RPMI8226 (cell line): ENCODE measurements around the gene DENND6B.
A peak's percentile ranks its signal among the peaks of the same experiment; 100 is the strongest.

Experiments
- DNase-seq: peaks from one replicate; pipeline ENCODE4 v3.0.0-alpha.2; 2015

The DENND6B gene

DNA sequence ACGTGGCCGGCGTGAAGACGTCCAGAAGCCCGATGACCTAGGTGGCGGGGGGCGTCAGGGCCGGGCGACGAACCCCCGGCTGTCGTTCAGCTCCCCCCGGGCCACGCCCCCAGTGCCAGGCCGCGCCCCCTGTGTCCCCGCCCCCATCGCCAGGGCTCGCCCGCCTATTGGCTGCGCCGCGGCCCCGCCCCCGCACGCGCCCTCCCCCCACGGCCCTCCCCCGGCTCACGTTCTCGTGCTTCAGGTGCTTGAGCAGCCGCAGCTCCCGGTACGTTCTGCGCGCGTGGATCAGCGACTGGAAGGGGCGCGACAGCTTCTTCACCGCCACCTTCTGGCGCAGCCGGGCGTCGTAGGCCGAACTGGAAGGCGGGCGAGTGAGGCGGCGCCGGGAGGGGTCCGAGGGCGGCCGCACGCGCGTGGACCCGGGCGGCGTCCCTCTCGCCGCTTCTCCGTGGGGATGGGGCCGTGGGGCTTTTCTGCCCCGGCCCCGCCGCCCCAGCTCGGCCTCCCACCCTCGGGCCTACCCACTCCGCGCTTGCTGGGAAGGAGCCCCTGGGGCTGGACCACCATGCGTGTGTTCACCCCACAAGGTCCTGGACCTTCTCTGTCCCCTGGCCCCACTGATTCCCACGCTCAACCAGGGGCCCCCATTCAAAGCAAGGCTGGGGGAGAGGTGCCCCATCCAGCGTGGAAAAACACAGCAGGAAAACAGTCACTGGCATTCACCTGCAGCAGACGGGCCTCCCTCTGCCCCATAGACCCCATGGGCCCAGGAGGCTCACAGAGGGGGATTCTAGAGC is 59.0 kb downstream of the DENND6B start:
- DNase-seq = no peak

DNA sequence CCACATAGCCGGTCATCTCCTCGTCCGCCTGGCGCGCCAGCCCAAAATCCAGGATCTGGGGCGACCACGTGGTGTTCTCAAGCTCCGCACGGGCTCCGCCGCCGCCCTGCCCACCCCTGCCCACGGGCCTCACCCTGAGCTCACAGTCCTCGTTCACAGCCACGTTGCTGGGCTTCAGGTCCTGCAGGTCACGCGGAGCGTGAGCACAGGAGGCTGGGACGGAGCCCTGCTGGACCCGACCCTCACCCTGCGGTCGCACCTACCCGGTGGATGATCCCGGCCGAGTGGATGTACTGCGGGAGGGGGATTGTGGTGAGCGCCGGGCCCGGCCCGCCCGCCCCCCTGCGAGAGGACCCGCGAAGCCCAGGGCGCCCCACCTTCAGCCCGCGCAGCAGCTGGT is 59.8 kb downstream of the DENND6B start:
- DNase-seq = no peak

DNA sequence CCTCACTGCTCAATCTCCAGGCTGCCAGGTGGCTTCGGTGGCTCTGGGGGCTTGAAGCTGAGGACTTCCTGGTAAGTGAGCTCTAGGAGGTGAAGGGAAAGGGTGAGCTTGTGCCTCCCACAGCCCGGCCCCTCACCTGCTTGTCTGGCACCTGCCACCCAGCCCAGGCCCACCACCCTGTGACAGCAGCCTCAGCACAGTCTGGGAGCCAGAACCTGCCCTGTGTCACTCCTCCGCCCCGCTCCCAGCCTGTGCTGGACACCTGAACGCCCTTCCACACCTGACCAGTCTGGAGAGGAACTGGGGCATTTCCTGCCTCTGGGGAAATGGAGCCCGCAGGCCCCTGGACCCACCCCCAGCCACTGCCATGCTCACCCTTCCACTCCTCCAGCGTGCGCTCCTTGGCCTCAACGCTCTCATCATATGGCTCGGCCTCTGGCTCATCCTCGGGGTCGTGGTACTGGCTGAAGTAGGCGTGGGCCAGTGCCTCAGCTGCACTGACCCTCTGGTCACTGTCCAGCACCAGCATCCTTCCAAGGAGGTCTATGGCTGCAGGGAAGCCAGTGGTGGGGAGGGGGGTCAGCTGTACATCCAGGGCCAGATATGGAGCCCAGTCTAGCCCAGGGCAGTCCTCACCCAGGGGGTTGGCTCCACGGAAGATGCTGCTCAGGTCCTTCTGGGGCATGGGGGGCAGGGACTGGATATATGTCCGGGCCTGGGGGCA is 61.7 kb downstream of the DENND6B start:
- DNase-seq = no peak

DNA sequence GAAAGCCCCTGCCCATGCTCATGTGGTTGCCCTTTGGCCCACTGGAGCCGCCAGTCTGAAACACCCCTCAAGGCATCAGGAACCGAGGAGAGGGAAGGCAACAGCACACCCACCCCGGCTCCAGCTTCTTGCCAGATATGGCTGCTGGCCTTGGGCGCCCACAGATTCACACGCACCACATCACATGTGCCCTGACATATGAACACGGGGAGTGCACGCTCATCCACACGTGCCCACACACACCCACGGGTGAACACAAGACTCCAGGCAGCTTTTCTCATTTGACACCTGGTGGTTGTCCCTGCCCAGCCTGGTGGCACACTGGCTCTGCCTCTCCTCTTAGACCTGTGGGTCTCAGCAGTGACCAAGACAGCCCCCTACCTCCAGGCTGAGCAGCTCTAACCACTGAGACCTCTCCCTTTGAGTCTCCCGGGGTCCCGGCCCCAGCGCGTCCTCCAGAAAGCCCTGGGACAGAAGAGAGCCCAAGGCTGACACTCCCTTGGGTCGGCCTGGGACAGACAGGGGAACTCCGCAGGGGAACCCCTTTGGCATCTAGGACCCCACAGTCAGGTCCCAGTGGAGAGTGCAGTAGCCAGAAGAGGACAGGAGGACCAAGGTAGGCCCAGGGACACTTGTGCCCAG is 62.6 kb downstream of the DENND6B start:
- DNase-seq = no peak

DNA sequence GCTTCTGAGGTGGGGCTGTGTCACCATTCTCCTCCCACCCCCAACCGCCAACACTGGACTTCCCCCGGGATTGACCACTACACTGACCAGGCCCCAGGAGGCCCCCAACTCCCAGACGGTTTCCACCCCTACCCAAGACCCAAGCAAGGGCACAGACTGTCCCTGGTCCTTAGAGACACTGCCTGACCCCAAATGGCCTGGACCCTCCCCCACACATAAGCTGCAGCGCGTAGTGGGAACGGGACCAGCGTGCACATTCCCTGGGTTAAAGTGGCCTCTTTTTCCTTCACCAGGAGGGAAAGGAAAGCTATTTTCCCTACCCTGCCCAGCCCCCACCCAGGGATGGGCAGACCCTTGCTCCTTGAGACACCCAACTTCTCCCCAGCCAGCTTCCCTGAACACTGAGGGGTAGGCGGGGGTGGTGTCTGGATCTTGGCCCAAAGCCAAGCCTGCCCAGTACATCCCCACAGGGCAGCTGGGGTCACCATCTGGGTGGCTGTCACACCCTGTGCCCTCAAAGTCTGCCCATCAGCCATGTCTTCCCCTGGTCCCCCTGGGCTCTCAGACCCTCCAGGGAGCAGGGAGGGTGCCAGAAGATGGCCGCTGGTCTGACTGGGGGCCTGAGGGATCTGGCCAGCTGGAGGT is 63.7 kb downstream of the DENND6B start:
- no peak for DNase-seq

DNA sequence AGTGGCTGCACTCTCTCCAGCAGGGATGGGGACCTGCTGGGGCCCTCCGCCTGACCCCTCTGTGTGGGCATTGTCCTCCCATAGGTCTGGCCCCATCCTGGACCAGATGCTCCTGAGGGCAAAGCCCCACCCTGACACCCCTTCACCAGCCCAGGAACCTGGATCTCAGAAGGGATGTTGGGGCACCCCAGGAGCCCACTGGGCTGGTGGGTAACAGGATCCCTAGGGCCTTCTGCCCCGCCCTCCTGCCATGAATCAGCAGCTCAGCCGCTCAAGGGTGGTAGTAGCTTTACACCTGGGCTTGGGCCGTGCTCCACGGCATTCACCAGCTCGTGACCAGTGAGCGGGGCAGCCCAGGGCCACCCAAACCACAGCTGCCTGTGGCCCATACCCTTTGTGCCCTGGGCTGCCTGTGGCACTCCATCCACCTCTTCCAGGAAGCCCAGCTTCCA is 64.3 kb downstream of the DENND6B start:
- DNase-seq = peak; percentile 45

DNA sequence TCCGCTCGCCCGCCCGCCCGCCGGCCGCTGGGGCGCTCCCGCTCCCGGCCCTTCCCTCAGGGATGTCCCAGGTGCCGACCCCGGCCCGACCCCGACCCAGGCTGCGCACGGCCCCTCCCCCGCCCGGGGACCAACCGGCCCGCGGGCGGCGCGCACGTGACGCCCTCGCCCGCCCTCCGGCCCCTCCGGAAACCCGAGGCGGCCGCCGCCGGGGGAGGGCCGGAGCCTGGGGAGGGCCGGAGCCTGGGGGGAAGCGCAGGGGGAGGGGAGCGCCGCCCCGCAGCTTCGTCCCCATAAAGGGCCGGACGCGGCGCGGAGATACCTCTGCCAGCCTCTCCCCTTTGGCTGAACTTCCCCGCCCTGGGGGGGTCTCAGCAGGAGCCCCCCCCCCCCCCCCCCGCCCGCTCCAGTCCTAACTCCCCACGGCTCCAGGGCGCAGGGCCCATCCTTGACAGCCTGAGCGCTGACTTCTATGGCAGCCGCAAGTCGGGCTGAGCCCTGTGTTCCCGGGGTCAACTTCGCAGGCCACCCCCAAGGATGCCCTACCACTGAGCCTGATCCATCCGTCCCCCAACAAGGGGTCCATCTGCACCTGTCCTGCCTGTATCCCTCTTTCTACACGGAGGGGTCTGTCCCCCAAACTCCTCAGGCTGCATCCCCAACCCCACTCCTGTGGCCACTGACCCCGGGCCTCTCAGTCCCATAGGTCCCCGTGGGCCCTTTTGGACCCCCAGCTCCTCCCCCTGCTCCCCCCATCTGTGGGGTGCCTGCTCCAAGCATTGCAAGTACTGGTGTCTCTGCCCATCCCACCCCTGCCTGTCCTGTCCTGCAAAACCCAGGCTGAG is 65.0 kb downstream of the DENND6B start, which contains the start of gene MAPK12:
MAPK12 (minus strand) TSS at position 69 of the 845 bp plus-strand sequence. CDS start 174 bp downstream, outside the sequence.
- DNase-seq = peak; percentile 75

DNA sequence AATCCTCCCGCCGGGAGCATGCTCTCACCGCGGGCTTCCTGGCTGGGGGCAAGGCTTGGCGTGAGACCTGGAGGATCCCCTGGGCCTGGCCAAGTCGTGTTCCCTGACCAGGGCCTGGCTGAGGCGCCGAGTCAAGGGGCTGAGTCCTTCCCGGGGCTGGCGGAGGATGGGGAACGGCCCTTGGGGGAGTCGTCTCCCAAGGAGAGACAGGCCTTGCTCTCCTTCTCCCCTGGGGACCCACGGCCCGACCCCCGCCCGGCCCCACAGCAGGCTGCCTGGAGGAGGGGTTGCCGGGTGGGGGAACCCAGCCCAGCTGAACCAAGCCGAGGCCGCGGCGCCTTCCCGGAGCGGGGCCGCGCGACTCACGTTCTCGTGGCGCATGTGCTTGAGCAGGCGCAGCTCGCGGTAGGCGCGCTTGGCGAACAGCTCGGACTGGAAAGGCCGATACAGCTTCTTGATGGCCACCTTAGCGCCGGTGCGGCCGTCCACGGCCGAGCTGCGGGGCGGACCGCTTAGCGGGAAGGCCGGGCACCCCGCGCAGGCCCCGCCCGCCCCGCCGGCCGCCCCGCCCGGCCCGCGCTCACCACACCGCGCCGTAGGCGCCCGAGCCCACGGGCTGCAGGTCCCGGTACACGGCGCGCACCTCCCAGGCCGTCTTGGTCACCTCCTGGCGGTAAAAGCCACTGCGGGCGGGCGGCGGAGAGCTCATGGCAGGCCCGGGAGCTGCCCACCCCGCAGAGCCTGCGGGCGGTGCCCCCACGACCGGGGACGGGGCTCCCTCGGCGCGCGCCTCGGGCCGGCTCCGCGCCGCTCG is 65.8 kb downstream of the DENND6B start:
- peak; percentile 70 for DNase-seq

DNA sequence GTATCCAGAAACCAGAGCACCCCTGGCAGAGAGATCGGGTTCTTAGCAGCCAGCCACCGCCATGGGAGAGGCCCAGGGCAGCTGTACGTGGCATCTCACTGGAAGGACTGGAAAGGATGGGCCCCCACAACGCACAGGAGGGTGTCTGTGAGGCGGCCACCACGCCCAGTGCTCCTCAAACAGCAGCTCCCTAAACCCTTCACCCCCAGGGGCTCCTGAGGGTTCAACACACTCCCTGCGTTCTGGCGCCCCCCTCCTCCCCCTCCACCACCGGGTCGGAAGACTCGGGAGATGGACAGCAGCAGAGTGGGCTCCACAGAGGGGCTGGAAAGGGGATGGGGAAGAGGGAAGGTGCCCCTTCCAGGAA is 66.4 kb downstream of the DENND6B start:
- peak; percentile 27 for DNase-seq

DNA sequence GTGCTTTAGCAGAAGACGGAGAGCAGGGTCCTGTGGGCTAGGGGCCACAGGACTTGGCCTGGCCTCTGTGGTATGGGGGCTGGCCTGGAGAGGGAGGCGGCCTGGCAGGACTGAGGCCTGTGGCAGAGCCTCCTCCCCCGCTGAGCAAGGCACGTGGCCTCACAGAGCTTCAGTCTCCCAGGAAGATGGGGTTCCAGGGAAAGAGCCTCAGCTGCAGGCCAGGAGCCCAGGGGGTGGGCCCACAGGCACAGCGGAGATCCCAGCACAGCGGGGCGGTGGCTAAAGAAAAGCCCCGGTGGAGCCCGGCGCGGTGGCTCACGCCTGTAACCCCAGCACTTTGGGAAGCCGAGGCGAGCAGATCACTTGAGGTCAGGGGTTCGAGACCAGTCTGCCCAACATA is 67.5 kb downstream of the DENND6B start:
- no peak for DNase-seq
